WTC11 (cell line): ENCODE measurements around the gene SNX8.

Source experiments
- CTCF ChIP-seq: fragments of 200-600 bp; IDR thresholded peaks from 2 replicates; pipeline ENCODE4 v1.8.0; 2022; ENCODE audit warnings: antibody characterized with exemption
- SMAD4 ChIP-seq: sonication (generic); formaldehyde crosslinking; IDR thresholded peaks from 2 replicates; pipeline ENCODE4 v1.8.0; 2022; ENCODE audit warnings: mild to moderate bottlenecking, missing genetic modification reagents
- ZNF232 ChIP-seq: sonication (generic); formaldehyde crosslinking; IDR thresholded peaks from 2 replicates; pipeline ENCODE4 v1.8.0; 2022; ENCODE audit warnings: mild to moderate bottlenecking, missing genetic modification reagents
- ZNF416 ChIP-seq: fragments of 250-450 bp; sonication (Bioruptor Pico); IDR thresholded peaks from 2 replicates; pipeline ENCODE4 v1.9.0; 2021; ENCODE audit warnings: mild to moderate bottlenecking, inconsistent platforms

DNA sequence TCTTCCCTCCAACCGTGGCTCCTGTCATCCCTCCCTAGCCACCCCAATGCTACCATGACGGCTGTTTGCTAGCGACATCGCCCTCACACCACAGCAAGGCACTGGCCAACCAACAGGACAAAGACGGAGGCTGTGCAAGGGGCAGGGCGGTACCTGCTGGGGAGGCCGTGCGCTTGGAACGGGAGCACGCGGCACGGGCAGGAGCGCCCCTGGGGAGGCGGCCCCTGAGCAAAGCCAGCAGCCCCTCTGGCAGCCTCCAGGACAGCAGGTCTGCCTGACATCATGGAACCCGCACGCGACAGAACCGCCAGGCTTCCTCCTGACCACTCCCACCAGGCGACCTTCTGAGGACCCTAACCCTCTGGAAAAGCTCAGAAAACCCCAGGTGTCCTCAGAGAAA is 94.2 kb downstream of the SNX8 start:
- TF ChIP-seq ZNF416 (CRISPR knock-in tag) (no peak), ZNF232 (CRISPR knock-in tag) (no peak), SMAD4 (no peak), CTCF (no peak)
